CD8-positive, alpha-beta memory T cell (primary cell): Measurements from ENCODE around the gene NLGN1. TPM values are rescaled to one million over a fixed set of nuclear protein-coding genes. Genes with fewer than 3 reads are reported as not detected.
"Not testable (repeated sequence)": the region's sequence is repeated elsewhere in the genome, so short reads cannot be mapped to it uniquely, and the experiment has no call there.

ENCODE experiments used
- CTCF ChIA-PET: fragments of 350-600 bp; sonication (Branson Sonifier 250); formaldehyde crosslinking; loops from one replicate; lab custom pipeline; 2021; ENCODE audit warnings: antibody characterized with exemption; lab: Charles Lee
- POLR2A ChIA-PET: fragments of 350-600 bp; sonication (Branson Sonifier 250); formaldehyde crosslinking; loops from one replicate; lab custom pipeline; 2021; ENCODE audit warnings: antibody characterized with exemption; lab: Charles Lee
- DNase-seq, 5 donors: peaks; one replicate each; pipeline versions ENCODE4 v3.0.0 to v3.0.0-alpha.2; 2020 to 2022; ENCODE audit warnings: mixed read lengths in 1 of 5
- H3K27ac ChIP-seq: one replicate; pipeline ENCODE4 v1.7.0; 2013; ENCODE audit warnings: low read depth, mild to moderate bottlenecking, low read length, moderate library complexity
- H3K27me3 ChIP-seq: 2 replicates; pipeline ENCODE4 v1.7.0; 2013; ENCODE audit warnings: low read length, mild to moderate bottlenecking; ENCODE audit not compliant: insufficient read depth, poor library complexity, severe bottlenecking
- H3K36me3 ChIP-seq: 2 replicates; pipeline ENCODE4 v1.7.0; 2013; ENCODE audit warnings: mild to moderate bottlenecking, low read length, moderate library complexity; ENCODE audit not compliant: insufficient read depth
- H3K4me1 ChIP-seq: 2 replicates; pipeline ENCODE4 v1.7.0; 2013; ENCODE audit warnings: mild to moderate bottlenecking, low read length, moderate library complexity; ENCODE audit not compliant: insufficient read depth
- H3K4me3 ChIP-seq: 2 replicates; pipeline ENCODE4 v1.7.0; 2013; ENCODE audit warnings: mild to moderate bottlenecking, low read length
- H3K9me3 ChIP-seq: 2 replicates; pipeline ENCODE4 v1.7.0; 2013; ENCODE audit warnings: mild to moderate bottlenecking, low read length
- H3K27ac Mint-ChIP-seq, 8 donors: one replicate each; pipeline ENCODE4 v1.8.0; 2020 to 2021; ENCODE audit warnings: mixed read lengths in 8 of 8, mild to moderate bottlenecking in 6 of 8, inconsistent platforms in 3 of 8, moderate library complexity in 3 of 8
- H3K27me3 Mint-ChIP-seq, 2 donors: one replicate each; pipeline ENCODE4 v1.8.0; 2020 to 2021; ENCODE audit warnings: mixed read lengths in 2 of 2, mild to moderate bottlenecking in 1 of 2, moderate library complexity in 1 of 2
- H3K36me3 Mint-ChIP-seq, 3 donors: one replicate each; pipeline ENCODE4 v1.8.0; 2020 to 2021; ENCODE audit warnings: mixed read lengths in 3 of 3, inconsistent platforms in 1 of 3, mild to moderate bottlenecking in 1 of 3
- H3K4me1 Mint-ChIP-seq, 3 donors: one replicate each; pipeline ENCODE4 v1.8.0; 2020 to 2021; ENCODE audit warnings: mixed read lengths in 3 of 3, inconsistent platforms in 1 of 3, mild to moderate bottlenecking in 1 of 3
- H3K4me3 Mint-ChIP-seq, 7 donors: one replicate each; pipeline ENCODE4 v1.8.0; 2020 to 2021; ENCODE audit warnings: mixed read lengths in 7 of 7, mild to moderate bottlenecking in 6 of 7, moderate library complexity in 4 of 7, inconsistent platforms in 2 of 7
- H3K9me3 Mint-ChIP-seq, 5 donors: one replicate each; pipeline ENCODE4 v1.8.0; 2020 to 2022; ENCODE audit warnings: mixed read lengths in 5 of 5, mild to moderate bottlenecking in 3 of 5, moderate library complexity in 2 of 5, inconsistent platforms in 1 of 5
- polyA plus RNA-seq: library from polyadenylated mRNA; unstranded; fragments of 300-500 nt; fragmentation: Illumina TruSeq; gene quantifications from one replicate; pipeline ENCODE4 v1.2.3, GENCODE V29; 2021
- total RNA-seq, 2 experiments: library from RNA; stranded (reverse); gene quantifications; one replicate each; pipeline ENCODE4 v1.2.3, GENCODE V29; 2021

The NLGN1 gene
- total and polyA plus RNA-seq, 3 experiments from 2014 or later, result not detected

GRCh38 chr3:173440514-173440913 is 43.0 kb downstream of the NLGN1 start:
- no peaks in the 10 kb centered on the region for H3K4me1 Mint-ChIP-seq
- H3K27ac Mint-ChIP-seq, result no peak overlapping the region
- Histone ChIP-seq H3K36me3 (no peaks in the 10 kb centered on the region), H3K4me3 (no peak overlapping the region), H3K27me3 (no peaks in the 10 kb centered on the region), H3K9me3 (no peaks in the 10 kb centered on the region), H3K27ac (no peak overlapping the region), H3K4me1 (no peaks in the 10 kb centered on the region)
- DNase-seq, result no peak
- no peak overlapping the region for H3K4me3 Mint-ChIP-seq
- H3K27me3 Mint-ChIP-seq, result no peaks in the 10 kb centered on the region
- CTCF ChIA-PET, result no interaction called here
- peaks cover 0 to 19% (median 6%) of the 10 kb centered on the region in 5 donors for H3K9me3 Mint-ChIP-seq
- no peaks in the 10 kb centered on the region for H3K36me3 Mint-ChIP-seq
- POLR2A ChIA-PET, result no interaction called here

GRCh38 chr3:173451561-173451960 is 54.0 kb downstream of the NLGN1 start:
- H3K27ac ChIP-seq, H3K27me3 ChIP-seq, POLR2A ChIA-PET, H3K27me3 Mint-ChIP-seq, H3K9me3 ChIP-seq, CTCF ChIA-PET, DNase-seq, H3K4me3 Mint-ChIP-seq, H3K4me3 ChIP-seq, H3K27ac Mint-ChIP-seq, H3K36me3 Mint-ChIP-seq, H3K4me1 Mint-ChIP-seq, H3K4me1 ChIP-seq, H3K36me3 ChIP-seq: not testable (repeated sequence)
- peaks cover 5 to 13% (median 11%) of the 10 kb centered on the region in 5 donors for H3K9me3 Mint-ChIP-seq

GRCh38 chr3:173463250-173463649 is 65.7 kb downstream of the NLGN1 start:
- DNase-seq, result no peak
- peak overlapping the region in 1 of 8 donors; percentile 64 for H3K27ac Mint-ChIP-seq
- peaks cover 0 to 7% (median 1%) of the 10 kb centered on the region in 5 donors for H3K9me3 Mint-ChIP-seq
- Histone ChIP-seq H3K27ac (no peak overlapping the region), H3K4me3 (no peak overlapping the region), H3K36me3 (no peaks in the 10 kb centered on the region), H3K27me3 (no peaks in the 10 kb centered on the region), H3K9me3 (no peaks in the 10 kb centered on the region), H3K4me1 (no peaks in the 10 kb centered on the region)
- no peaks in the 10 kb centered on the region for H3K4me1 Mint-ChIP-seq
- POLR2A ChIA-PET, result no interaction called here
- no peak overlapping the region for H3K4me3 Mint-ChIP-seq
- H3K27me3 Mint-ChIP-seq, result no peaks in the 10 kb centered on the region
- no peaks in the 10 kb centered on the region for H3K36me3 Mint-ChIP-seq
- CTCF ChIA-PET, result no interaction called here

GRCh38 chr3:173465112-173465511 is 67.6 kb downstream of the NLGN1 start:
- ChIA-PET CTCF (no interaction called here), POLR2A (no interaction called here)
- no peaks in the 10 kb centered on the region for H3K4me1 Mint-ChIP-seq
- no peak overlapping the region for H3K4me3 Mint-ChIP-seq
- Histone ChIP-seq H3K4me1 (no peaks in the 10 kb centered on the region), H3K36me3 (no peaks in the 10 kb centered on the region), H3K27me3 (no peaks in the 10 kb centered on the region), H3K9me3 (no peaks in the 10 kb centered on the region), H3K4me3 (no peak overlapping the region), H3K27ac (no peak overlapping the region)
- no peak for DNase-seq
- peaks cover 0 to 7% (median 1%) of the 10 kb centered on the region in 5 donors for H3K9me3 Mint-ChIP-seq
- no peaks in the 10 kb centered on the region for H3K27me3 Mint-ChIP-seq
- no peak overlapping the region for H3K27ac Mint-ChIP-seq
- H3K36me3 Mint-ChIP-seq, result no peaks in the 10 kb centered on the region

- H3K27ac ChIP-seq, result no peak overlapping the region
- DNase-seq, result no peak
- no peaks in the 10 kb centered on the region for H3K4me1 Mint-ChIP-seq
- H3K27me3 Mint-ChIP-seq, result no peaks in the 10 kb centered on the region
- H3K4me3 ChIP-seq, result no peak overlapping the region
- no peaks in the 10 kb centered on the region for H3K27me3 ChIP-seq
- ChIA-PET POLR2A (no interaction called here), CTCF (no interaction called here)
- no peaks in the 10 kb centered on the region for H3K36me3 ChIP-seq
- H3K9me3 Mint-ChIP-seq, result peaks cover 0 to 12% (median 2%) of the 10 kb centered on the region in 5 donors
- H3K4me3 Mint-ChIP-seq, result no peak overlapping the region
- no peak overlapping the region for H3K27ac Mint-ChIP-seq
- no peaks in the 10 kb centered on the region for H3K9me3 ChIP-seq
- no peaks in the 10 kb centered on the region for H3K4me1 ChIP-seq
- H3K36me3 Mint-ChIP-seq, result no peaks in the 10 kb centered on the region
These were observed 68.5 kb downstream of the NLGN1 start for GRCh38 chr3:173465898-173466678.

GRCh38 chr3:173467501-173467900 is 70.0 kb downstream of the NLGN1 start:
- Mint-ChIP-seq H3K27ac (no peak overlapping the region), H3K27me3 (no peaks in the 10 kb centered on the region), H3K4me1 (no peaks in the 10 kb centered on the region), H3K36me3 (no peaks in the 10 kb centered on the region), H3K9me3 (peaks cover 0 to 14% (median under 1%) of the 10 kb centered on the region in 5 donors), H3K4me3 (no peak overlapping the region)
- Histone ChIP-seq H3K27ac (no peak overlapping the region), H3K36me3 (no peaks in the 10 kb centered on the region), H3K4me1 (no peaks in the 10 kb centered on the region), H3K4me3 (no peak overlapping the region), H3K9me3 (no peaks in the 10 kb centered on the region), H3K27me3 (no peaks in the 10 kb centered on the region)
- DNase-seq, result no peak
- ChIA-PET POLR2A (no interaction called here), CTCF (no interaction called here)

GRCh38 chr3:173473237-173473636 is 75.7 kb downstream of the NLGN1 start:
- Mint-ChIP-seq H3K27ac (no peak overlapping the region), H3K27me3 (no peaks in the 10 kb centered on the region), H3K9me3 (peaks cover 0 to 10% (median 2%) of the 10 kb centered on the region in 5 donors), H3K4me1 (no peaks in the 10 kb centered on the region), H3K4me3 (no peak overlapping the region), H3K36me3 (no peaks in the 10 kb centered on the region)
- no peak overlapping the region for H3K4me3 ChIP-seq
- DNase-seq, result no peak
- H3K27ac ChIP-seq, result no peak overlapping the region
- ChIA-PET CTCF (no interaction called here), POLR2A (no interaction called here)
- no peaks in the 10 kb centered on the region for H3K4me1 ChIP-seq
- H3K36me3 ChIP-seq, result no peaks in the 10 kb centered on the region
- H3K9me3 ChIP-seq, result no peaks in the 10 kb centered on the region
- no peaks in the 10 kb centered on the region for H3K27me3 ChIP-seq

GRCh38 chr3:173479301-173479700 is 81.8 kb downstream of the NLGN1 start:
- Histone ChIP-seq H3K9me3 (no peaks in the 10 kb centered on the region), H3K36me3 (no peaks in the 10 kb centered on the region), H3K27me3 (no peaks in the 10 kb centered on the region), H3K4me3 (no peak overlapping the region), H3K27ac (no peak overlapping the region), H3K4me1 (no peaks in the 10 kb centered on the region)
- ChIA-PET CTCF (no interaction called here), POLR2A (no interaction called here)
- H3K9me3 Mint-ChIP-seq, result peaks cover 0 to 5% (median 3%) of the 10 kb centered on the region in 5 donors
- H3K27me3 Mint-ChIP-seq, result no peaks in the 10 kb centered on the region
- no peak overlapping the region for H3K27ac Mint-ChIP-seq
- no peaks in the 10 kb centered on the region for H3K36me3 Mint-ChIP-seq
- no peak overlapping the region for H3K4me3 Mint-ChIP-seq
- no peak for DNase-seq
- no peaks in the 10 kb centered on the region for H3K4me1 Mint-ChIP-seq
